MCF 10A (cell line): Measurements from ENCODE around the gene RGPD6. TPM values are rescaled to one million over a fixed set of nuclear protein-coding genes. Genes with fewer than 3 reads are reported as not detected.
"Not testable (repeated sequence)": the region's sequence is repeated elsewhere in the genome, so short reads cannot be mapped to it uniquely, and the experiment has no call there.

Experiments
- BruUV-seq: library from RNA; stranded (reverse); fragments of 400-500 nt; replicated peaks from 2 replicates; lab custom pipeline; 2021; lab: Mats Ljungman, UMichigan
- CTCF ChIA-PET: fragments of 300-600 bp; sonication (Branson Sonifier 250); formaldehyde crosslinking; extraction: SDS; loops from one replicate; lab custom pipeline; 2021; ENCODE audit warnings: antibody characterized with exemption, inconsistent platforms; lab: Yijun Ruan, JAX
- POLR2A ChIA-PET: fragments of 300-600, 350-650 bp; sonication (Branson Sonifier 250); formaldehyde crosslinking; extraction: SDS; loops from one replicate; lab custom pipeline; 2020; ENCODE audit warnings: antibody characterized with exemption, inconsistent platforms; lab: Yijun Ruan, JAX
- DNase-seq: peaks from one replicate; pipeline ENCODE4 v3.0.0-alpha.2; 2018; ENCODE audit not compliant: unreplicated experiment
- H3K27ac Mint-ChIP-seq: one replicate; pipeline ENCODE4 v1.8.0; 2022; ENCODE audit warnings: mild to moderate bottlenecking, low read depth, mixed read lengths; ENCODE audit not compliant: unreplicated experiment
- H3K27me3 Mint-ChIP-seq: one replicate; pipeline ENCODE4 v1.8.0; 2022; ENCODE audit warnings: mixed read lengths; ENCODE audit not compliant: insufficient read depth, unreplicated experiment
- H3K36me3 Mint-ChIP-seq: one replicate; pipeline ENCODE4 v1.8.0; 2022; ENCODE audit warnings: mild to moderate bottlenecking, moderate library complexity, mixed read lengths; ENCODE audit not compliant: insufficient read depth, unreplicated experiment
- H3K4me1 Mint-ChIP-seq: one replicate; pipeline ENCODE4 v1.8.0; 2022; ENCODE audit warnings: mixed read lengths; ENCODE audit not compliant: insufficient read depth, unreplicated experiment
- H3K4me3 Mint-ChIP-seq: one replicate; pipeline ENCODE4 v1.8.0; 2022; ENCODE audit warnings: mild to moderate bottlenecking, moderate library complexity, mixed read lengths; ENCODE audit not compliant: unreplicated experiment
- H3K9me3 Mint-ChIP-seq: one replicate; pipeline ENCODE4 v1.8.0; 2022; ENCODE audit warnings: mixed read lengths; ENCODE audit not compliant: unreplicated experiment
- intact Hi-C: fragments of 100-400 bp; cut with micrococcal nuclease; formaldehyde crosslinking; loops from 2 replicates; pipeline ENCODE4 v1.14.1; 2022
- total RNA-seq: library from RNA; stranded (reverse); gene quantifications from 2 replicates; pipeline ENCODE4 v1.2.3, GENCODE V29; 2022

Gene RGPD6
- total RNA-seq, 1 experiment from 2014 or later = 21.0 TPM

GRCh38 chr2:110488991-110489390, 88.0 kb downstream of the RGPD6 start:
- H3K4me1 Mint-ChIP-seq, intact Hi-C loops, H3K27me3 Mint-ChIP-seq, POLR2A ChIA-PET, H3K9me3 Mint-ChIP-seq, DNase-seq, H3K4me3 Mint-ChIP-seq, H3K27ac Mint-ChIP-seq, CTCF ChIA-PET, BruUV-seq, H3K36me3 Mint-ChIP-seq: not testable (repeated sequence)

- H3K27ac Mint-ChIP-seq, DNase-seq, BruUV-seq, intact Hi-C loops, H3K4me1 Mint-ChIP-seq, H3K4me3 Mint-ChIP-seq, CTCF ChIA-PET, H3K9me3 Mint-ChIP-seq, H3K36me3 Mint-ChIP-seq, POLR2A ChIA-PET, H3K27me3 Mint-ChIP-seq: not testable (repeated sequence)
These were observed 94.3 kb downstream of the RGPD6 start for GRCh38 chr2:110482697-110483096.

- H3K27me3 Mint-ChIP-seq, H3K4me1 Mint-ChIP-seq, H3K9me3 Mint-ChIP-seq, H3K36me3 Mint-ChIP-seq, DNase-seq, intact Hi-C loops, BruUV-seq, CTCF ChIA-PET, H3K27ac Mint-ChIP-seq, H3K4me3 Mint-ChIP-seq, POLR2A ChIA-PET: not testable (repeated sequence)
These were observed 95.8 kb downstream of the RGPD6 start for GRCh38 chr2:110481200-110481599.

GRCh38 chr2:110480084-110480483, 96.9 kb downstream of the RGPD6 start:
- DNase-seq, H3K27me3 Mint-ChIP-seq, H3K27ac Mint-ChIP-seq, H3K4me1 Mint-ChIP-seq, CTCF ChIA-PET, H3K4me3 Mint-ChIP-seq, intact Hi-C loops, H3K9me3 Mint-ChIP-seq, BruUV-seq, POLR2A ChIA-PET, H3K36me3 Mint-ChIP-seq: not testable (repeated sequence)

GRCh38 chr2:110477370-110477769, 99.7 kb downstream of the RGPD6 start:
- H3K27ac Mint-ChIP-seq, BruUV-seq, H3K4me1 Mint-ChIP-seq, H3K9me3 Mint-ChIP-seq, H3K27me3 Mint-ChIP-seq, CTCF ChIA-PET, intact Hi-C loops, H3K36me3 Mint-ChIP-seq, DNase-seq, H3K4me3 Mint-ChIP-seq, POLR2A ChIA-PET: not testable (repeated sequence)

GRCh38 chr2:110476952-110477351, 100.1 kb downstream of the RGPD6 start:
- H3K4me1 Mint-ChIP-seq, BruUV-seq, H3K9me3 Mint-ChIP-seq, CTCF ChIA-PET, DNase-seq, intact Hi-C loops, H3K27me3 Mint-ChIP-seq, H3K4me3 Mint-ChIP-seq, H3K36me3 Mint-ChIP-seq, POLR2A ChIA-PET, H3K27ac Mint-ChIP-seq: not testable (repeated sequence)

GRCh38 chr2:110475627-110476359, 101.2 kb downstream of the RGPD6 start:
- H3K27ac Mint-ChIP-seq, H3K9me3 Mint-ChIP-seq, POLR2A ChIA-PET, H3K36me3 Mint-ChIP-seq, H3K4me3 Mint-ChIP-seq, DNase-seq, BruUV-seq, H3K27me3 Mint-ChIP-seq, CTCF ChIA-PET, intact Hi-C loops, H3K4me1 Mint-ChIP-seq: not testable (repeated sequence)

GRCh38 chr2:110474898-110475297, 102.1 kb downstream of the RGPD6 start:
- H3K36me3 Mint-ChIP-seq, H3K9me3 Mint-ChIP-seq, CTCF ChIA-PET, H3K4me3 Mint-ChIP-seq, POLR2A ChIA-PET, DNase-seq, BruUV-seq, H3K27ac Mint-ChIP-seq, intact Hi-C loops, H3K27me3 Mint-ChIP-seq, H3K4me1 Mint-ChIP-seq: not testable (repeated sequence)

- H3K27me3 Mint-ChIP-seq, POLR2A ChIA-PET, H3K4me3 Mint-ChIP-seq, CTCF ChIA-PET, DNase-seq, H3K9me3 Mint-ChIP-seq, BruUV-seq, H3K36me3 Mint-ChIP-seq, intact Hi-C loops, H3K4me1 Mint-ChIP-seq, H3K27ac Mint-ChIP-seq: not testable (repeated sequence)
These were observed 104.0 kb downstream of the RGPD6 start for GRCh38 chr2:110473059-110473358.
